Measurements from ENCODE around the gene SIK3.

- TF ChIP-seq CTCF (IDR thresholded peaks at IDR 0.05) = no peak
- TF ChIP-seq POLR2A (IDR thresholded peaks at IDR 0.05) = no peak
Measured at GRCh38 chr11:116843661-116844060, 254.6 kb downstream of the SIK3 start.

Data from heart left ventricle (tissue), 13 donors.